Measurements from ENCODE around the gene CENPA.

GRCh38 chr2:26786207-26787028 lies 562 bp downstream of the CENPA start:
- TF ChIP-seq CTCF (IDR thresholded peaks at IDR 0.05), result no peak
- TF ChIP-seq ZFX (IDR thresholded peaks at IDR 0.05; ENCODE audit: borderline replicate concordance), result no peak

Measured in 22Rv1 (cell line).